ENCODE data around the gene FBLN5.
"Not testable (repeated sequence)": the region's sequence is repeated elsewhere in the genome, so short reads cannot be mapped to it uniquely, and the experiment has no call there.

FBLN5 gene

GRCh38 chr14:91858536-91859275, 88.8 kb downstream of the FBLN5 start:
- ATAC-seq: peak; percentile 56 to 80

DNA sequence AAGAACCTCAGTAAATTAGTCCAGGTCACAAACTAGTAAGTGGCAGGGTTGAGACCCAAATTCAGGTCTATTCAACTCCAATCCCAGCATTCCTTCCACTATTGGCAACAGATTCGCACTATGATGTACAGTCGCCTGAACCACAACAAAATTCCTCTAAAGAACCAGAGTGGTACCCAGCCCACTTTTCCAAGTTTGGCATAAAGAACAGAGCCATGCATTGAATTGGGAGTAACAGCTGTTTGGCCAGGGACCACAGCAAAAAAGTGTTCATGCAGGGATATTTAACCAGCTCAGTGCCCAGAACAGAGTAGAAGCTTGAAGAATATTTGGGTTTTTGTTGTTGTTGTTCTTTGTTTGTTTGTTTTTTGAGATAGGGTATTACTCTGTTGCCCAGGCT, 89.9 kb downstream of the FBLN5 start:
- no peak for ATAC-seq

GRCh38 chr14:91854327-91854934, 93.1 kb downstream of the FBLN5 start:
- no peak for ATAC-seq

- ATAC-seq: no peak
These were observed 95.9 kb downstream of the FBLN5 start for GRCh38 chr14:91851563-91851962.

- ATAC-seq: no peak
These were observed 98.9 kb downstream of the FBLN5 start for GRCh38 chr14:91848504-91849001.

GRCh38 chr14:91847693-91848092, 99.8 kb downstream of the FBLN5 start:
- ATAC-seq: no peak

GRCh38 chr14:91845652-91846051, 101.8 kb downstream of the FBLN5 start:
- no peak for ATAC-seq

GRCh38 chr14:91845056-91845455, 102.4 kb downstream of the FBLN5 start:
- not testable (repeated sequence) for ATAC-seq

DNA sequence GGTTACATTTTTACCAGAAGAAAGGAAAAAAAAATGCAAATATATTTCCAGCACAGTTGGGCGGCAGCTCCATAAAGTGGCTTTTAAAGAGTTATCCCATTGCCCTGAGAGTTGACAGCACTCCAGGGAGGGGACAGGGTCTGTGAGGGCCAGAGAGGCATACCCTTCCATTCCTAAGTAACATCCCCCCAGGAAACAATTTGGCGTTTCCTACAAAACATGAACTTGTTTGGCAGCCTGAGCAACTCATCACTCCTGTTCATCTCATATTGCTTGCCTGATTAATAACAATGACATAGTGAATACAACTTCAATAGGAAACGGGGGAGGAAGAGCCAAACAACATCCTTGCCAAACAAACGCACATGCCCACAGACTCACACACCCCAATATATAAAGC, 103.5 kb downstream of the FBLN5 start:
- ATAC-seq: no peak

- ATAC-seq: no peak
These were observed 104.1 kb downstream of the FBLN5 start for GRCh38 chr14:91843437-91843836.

DNA sequence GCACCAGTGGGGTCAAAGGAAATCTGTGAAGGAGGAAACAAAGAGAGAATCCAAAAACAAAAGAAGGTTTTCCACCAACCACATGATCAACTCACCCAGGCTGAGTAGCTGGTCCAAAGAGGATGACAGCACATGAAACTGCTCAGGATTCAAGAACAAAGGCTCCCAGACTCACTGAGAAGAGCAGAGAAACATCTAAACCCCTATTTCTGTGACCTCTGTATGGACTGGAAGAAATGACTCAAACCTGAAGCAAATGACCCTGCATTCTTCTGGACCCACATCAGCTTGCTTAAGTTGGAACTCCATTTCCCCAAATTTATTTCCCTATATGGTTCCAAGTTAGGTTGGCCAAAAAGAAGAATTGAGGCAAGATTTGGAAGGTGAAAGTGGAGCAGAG, 106.4 kb downstream of the FBLN5 start:
- ATAC-seq: no peak

GRCh38 chr14:91839749-91840148, 107.7 kb downstream of the FBLN5 start:
- no peak for ATAC-seq

DNA sequence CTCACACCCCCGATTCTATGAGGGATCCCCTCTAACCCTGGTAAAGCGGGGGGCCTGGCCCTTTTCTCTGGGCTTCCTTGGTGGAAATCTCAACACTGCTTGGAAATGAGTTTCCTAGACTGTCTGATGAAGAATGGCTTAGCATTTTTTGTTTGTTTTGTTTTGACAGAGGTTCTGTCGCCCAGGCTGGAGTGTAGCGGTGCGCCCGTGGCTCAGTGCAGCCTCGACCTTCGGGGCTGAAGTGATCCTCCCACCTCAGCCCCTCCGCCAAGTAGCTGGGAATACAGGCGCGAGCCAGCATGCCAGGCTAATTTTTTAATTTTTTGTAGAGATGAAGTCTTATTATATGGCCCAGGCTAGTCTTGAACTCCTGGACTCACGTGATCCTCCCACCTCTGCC, 110.4 kb downstream of the FBLN5 start:
- ATAC-seq: no peak

DNA sequence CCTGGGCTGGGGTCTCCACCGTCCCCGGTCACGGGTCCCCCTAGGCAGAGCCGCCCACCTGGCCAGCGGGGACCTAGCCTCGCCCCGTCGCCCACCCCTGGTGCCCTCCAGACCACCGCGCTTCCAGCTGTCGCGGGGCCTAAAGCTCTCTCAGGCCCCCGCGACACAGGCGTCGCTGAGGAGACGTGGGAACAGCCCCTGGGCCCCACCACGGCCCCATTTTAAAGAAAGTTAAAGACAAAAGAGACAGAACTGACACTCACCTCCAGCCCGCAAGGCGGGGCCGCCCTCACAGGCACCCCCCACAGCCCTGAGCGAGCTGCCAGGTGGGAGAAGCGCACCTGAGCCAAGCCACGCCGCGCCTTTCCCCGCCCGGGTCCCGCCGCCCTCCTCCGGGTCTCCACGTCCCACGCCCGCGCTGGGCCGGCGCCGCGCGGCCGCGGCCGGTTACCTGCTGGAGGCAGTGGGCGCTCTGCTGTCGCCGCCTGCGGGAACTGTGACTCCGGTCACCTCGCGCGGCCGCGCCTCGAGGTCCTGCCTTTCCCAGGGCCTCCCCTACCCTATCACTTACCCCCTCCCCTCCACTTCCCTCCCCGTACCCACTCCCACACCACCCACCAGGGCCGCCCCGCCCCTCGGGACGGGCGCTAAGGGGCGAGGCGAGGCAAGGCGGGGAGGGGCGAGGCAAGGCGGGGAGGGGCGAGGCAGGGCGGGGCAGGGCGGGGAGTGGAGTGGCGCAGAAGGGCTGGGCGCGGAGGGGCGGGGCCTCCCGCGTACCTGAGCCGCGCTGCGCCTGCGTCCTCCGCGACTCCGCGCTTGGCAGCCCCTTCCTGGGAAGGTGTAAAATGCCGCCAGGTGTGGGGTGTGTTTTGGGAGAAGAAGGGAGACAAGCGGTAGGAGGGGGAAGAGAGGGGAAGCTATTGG, 111.3 kb downstream of the FBLN5 start:
- peak; percentile 91 to 95 for ATAC-seq

DNA sequence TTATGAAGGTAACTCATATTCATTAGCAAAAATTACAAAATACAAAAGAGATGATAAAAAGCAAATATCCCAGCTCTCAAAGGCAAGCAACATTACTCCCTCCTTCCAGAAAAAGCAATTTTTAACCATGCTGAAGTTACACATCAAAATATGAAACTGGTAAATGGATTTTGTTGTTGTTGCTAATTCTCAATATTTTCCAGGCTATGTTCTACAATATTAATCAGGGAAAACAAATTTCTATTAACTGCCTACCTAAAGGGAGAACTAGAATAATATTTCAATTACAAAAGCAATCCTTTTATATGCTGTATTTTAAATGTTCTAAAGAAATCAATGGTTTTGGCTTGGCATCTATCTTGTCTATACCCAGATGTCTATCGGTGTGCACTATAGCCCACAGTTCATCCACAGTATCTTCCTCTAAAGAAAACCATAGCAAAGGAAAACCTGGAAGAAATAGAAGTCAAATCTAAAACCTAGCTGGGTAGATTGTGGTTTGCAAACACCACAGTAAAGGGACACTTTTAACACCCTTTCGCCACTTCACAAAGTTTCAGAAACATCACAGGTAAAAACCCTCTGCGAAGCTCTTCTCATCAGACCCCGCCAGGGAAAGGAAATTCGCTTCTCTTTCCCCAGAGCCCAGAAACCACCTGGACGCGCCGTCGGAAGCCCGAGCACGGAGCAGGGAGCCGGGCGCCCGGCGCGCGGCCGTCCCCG, 112.1 kb downstream of the FBLN5 start:
- ATAC-seq: no peak

- ATAC-seq: no peak
These were observed 112.9 kb downstream of the FBLN5 start for GRCh38 chr14:91834571-91834970.

DNA sequence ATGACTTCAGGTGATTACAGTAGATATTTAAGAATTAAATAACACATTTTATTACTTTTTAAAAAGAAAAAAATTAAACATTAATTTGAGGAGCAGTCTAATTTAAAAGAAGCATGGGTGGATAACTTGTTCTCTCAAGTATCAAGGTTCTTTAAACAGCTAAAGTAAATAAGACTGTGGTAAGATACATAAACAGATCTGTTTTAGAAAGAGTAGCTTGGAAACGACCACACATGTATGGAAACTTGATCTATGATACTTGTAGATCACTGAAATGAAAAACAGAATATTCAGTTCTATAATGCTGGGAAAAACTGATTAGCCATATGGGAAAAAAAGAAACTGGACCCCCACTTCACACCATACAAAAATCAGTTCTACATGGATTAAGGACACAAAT, 116.2 kb downstream of the FBLN5 start:
- no peak for ATAC-seq

DNA sequence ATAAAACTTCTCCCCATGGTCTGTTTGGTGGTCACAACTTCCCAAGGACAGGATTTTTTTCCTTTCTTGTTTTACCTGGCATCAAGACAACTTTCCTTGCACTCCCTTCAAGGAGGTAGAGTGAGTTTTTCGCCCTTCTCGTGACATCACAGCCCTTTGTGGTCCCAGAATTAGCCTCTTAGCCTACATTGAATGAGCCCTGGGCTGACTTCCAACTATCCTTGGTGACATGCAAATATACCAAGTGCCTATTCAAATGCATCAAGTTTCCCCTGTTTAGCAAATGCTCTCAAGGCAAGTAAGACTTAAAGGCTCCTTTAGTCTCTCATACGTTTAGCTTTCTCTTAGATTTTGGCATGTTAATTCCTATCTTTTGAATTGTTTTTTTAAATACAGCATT, 116.7 kb downstream of the FBLN5 start:
- peak in 1 of 2 donors; percentile 27 for ATAC-seq

GRCh38 chr14:91829511-91829910, 118.0 kb downstream of the FBLN5 start:
- no peak for ATAC-seq

- ATAC-seq: no peak
These were observed 119.7 kb downstream of the FBLN5 start for GRCh38 chr14:91827746-91828145.
